Panc1 (cell line): Measurements from ENCODE around the gene VWF. TPM values are rescaled to one million over a fixed set of nuclear protein-coding genes. Genes with fewer than 3 reads are reported as not detected.

ENCODE experiments used
- ATAC-seq: fragments of 200-7000 bp; cut with Tn5 transposase; 2 replicates; pipeline ENCODE4 v1.9.1; 2020; ENCODE audit warnings: mild to moderate bottlenecking, moderate library complexity
- BruUV-seq: library from RNA; stranded (reverse); fragments of 400-500 nt; replicated peaks from 2 replicates; lab custom pipeline; 2021; lab: Mats Ljungman, UMichigan
- CTCF ChIA-PET: fragments of 300-600 bp; sonication (Branson Sonifier 250); formaldehyde crosslinking; loops from one replicate; lab custom pipeline; 2022; ENCODE audit warnings: antibody characterized with exemption; lab: Charles Lee
- POLR2A ChIA-PET: fragments of 300-600 bp; sonication (Branson Sonifier 250); formaldehyde crosslinking; loops from one replicate; lab custom pipeline; 2022; ENCODE audit warnings: antibody characterized with exemption; lab: Charles Lee
- DNase-seq: peaks from one replicate; pipeline ENCODE4 v3.0.0-alpha.2; 2010; ENCODE audit warnings: low read depth, low spot score
- H3K27ac ChIP-seq: 2 replicates; pipeline ENCODE4 v1.5.1; 2011; ENCODE audit warnings: mild to moderate bottlenecking, low read length, inconsistent platforms
- H3K27me3 ChIP-seq: fragments of 200-500 bp; sonication (Bioruptor generic); 2 replicates; pipeline ENCODE4 v1.6.0; 2014; ENCODE audit warnings: low read length, inconsistent platforms; ENCODE audit not compliant: control insufficient read depth, insufficient read depth
- H3K36me3 ChIP-seq: fragments of 200-500 bp; sonication (Bioruptor generic); 2 replicates; pipeline ENCODE4 v1.5.1; 2014; ENCODE audit warnings: inconsistent platforms, mild to moderate bottlenecking, low read length, moderate library complexity; ENCODE audit not compliant: control insufficient read depth, insufficient read depth
- H3K4me1 ChIP-seq: 2 replicates; pipeline ENCODE4 v1.5.1; 2011; ENCODE audit warnings: inconsistent platforms, mild to moderate bottlenecking, low read length, moderate library complexity; ENCODE audit not compliant: control insufficient read depth, insufficient read depth
- H3K4me3 ChIP-seq, 2 experiments: 2 replicates each; pipeline ENCODE4 v1.5.1; 2011 to 2012; ENCODE audit warnings: low read depth in 2 of 2, low read length in 2 of 2, mild to moderate bottlenecking in 2 of 2, inconsistent platforms in 1 of 2, moderate library complexity in 1 of 2
- H3K9me3 ChIP-seq: fragments of 200-500 bp; sonication (Bioruptor generic); 2 replicates; pipeline ENCODE4 v1.5.1; 2014; ENCODE audit warnings: low read depth, mild to moderate bottlenecking, inconsistent platforms, low read length, moderate library complexity; ENCODE audit not compliant: control insufficient read depth, insufficient read depth
- CTCF ChIP-seq: fragments of 450-650 bp; IDR thresholded peaks from 2 replicates; pipeline ENCODE4 v1.5.1; 2017; ENCODE audit warnings: mild to moderate bottlenecking
- POLR2AphosphoS5 ChIP-seq: IDR thresholded peaks from 2 replicates; pipeline ENCODE4 v1.6.1; 2012; ENCODE audit warnings: mild to moderate bottlenecking, low read depth, low read length, moderate library complexity
- SIN3A ChIP-seq: IDR thresholded peaks from 2 replicates; pipeline ENCODE4 v1.6.1; 2012; ENCODE audit warnings: low read depth, mild to moderate bottlenecking, low read length, moderate library complexity, borderline replicate concordance; ENCODE audit not compliant: insufficient read depth
- TCF7L2 ChIP-seq: IDR thresholded peaks from 2 replicates; pipeline ENCODE4 v1.6.1; 2011; ENCODE audit warnings: mild to moderate bottlenecking, low read depth, low read length, inconsistent platforms
- in situ Hi-C: cut with HindIII; loops from 2 replicates; pipeline ENCODE4 v1.10.0; 2016; ENCODE audit warnings: low sequenced_read_pairs, low pct_unique_long_range_greater_than_20kb
- intact Hi-C: fragments of 100-400 bp; cut with micrococcal nuclease; formaldehyde crosslinking; loops from one replicate; pipeline ENCODE4 v1.10.0; 2022; ENCODE audit not compliant: unreplicated experiment
- total RNA-seq: library from RNA; stranded (reverse); gene quantifications from one replicate; pipeline ENCODE4 v1.2.1, GENCODE V29; 2021; ENCODE audit not compliant: unreplicated experiment
- TF ChIP-seq, protein P1 (sequence below), 2 experiments: IDR thresholded peaks; 2 replicates each; pipeline ENCODE4 v1.6.1; 2011 to 2012; ENCODE audit warnings: low read depth in 2 of 2, control low read depth in 1 of 2, low read length in 1 of 2, mild to moderate bottlenecking in 1 of 2, moderate library complexity in 1 of 2; ENCODE audit not compliant: insufficient read depth in 1 of 2

VWF gene
- total RNA-seq, 1 experiment from 2014 or later: 0.31 TPM

DNA sequence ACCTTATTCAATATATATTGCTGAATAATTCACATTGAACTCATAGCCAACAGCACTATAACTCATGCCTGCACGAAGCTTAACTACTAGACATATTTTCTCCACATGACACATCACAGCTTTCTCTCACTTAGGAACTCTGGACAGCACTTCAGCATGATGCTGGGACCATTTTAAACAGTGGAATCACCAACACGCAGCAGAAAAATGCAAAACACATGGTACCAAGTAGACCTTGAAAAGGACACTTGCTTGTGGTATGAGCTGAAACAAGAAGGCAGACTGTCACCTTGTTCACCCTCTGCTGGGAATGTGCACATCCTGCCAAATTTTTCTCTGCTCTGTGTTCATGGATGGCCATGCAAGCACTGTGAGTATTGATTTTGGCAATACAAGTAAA, 40.9 kb upstream of the VWF start:
- no peak for DNase-seq
- BruUV-seq: no TSS peak
- Histone ChIP-seq H3K4me3 (no peak overlapping the region), H3K9me3 (no peaks in the 10 kb centered on the region), H3K36me3 (no peaks in the 10 kb centered on the region), H3K4me1 (peaks cover 6% of the 10 kb centered on the region), H3K27ac (no peak overlapping the region), H3K27me3 (no peaks in the 10 kb centered on the region)
- ATAC-seq: no peak
- ChIA-PET POLR2A (interaction anchor here (0.7 kb wide), 1 partner anchor 11 kb away, joined by 14 read pairs; no protein-coding TSS in a partner anchor), CTCF (no interaction called here)
- in situ Hi-C loops (no loop called here), intact Hi-C loops (no loop called here)
- TF ChIP-seq TCF7L2 (no peak), POLR2AphosphoS5 (no peak), CTCF (no peak), SIN3A (no peak)
- TF ChIP-seq, protein P1, sequence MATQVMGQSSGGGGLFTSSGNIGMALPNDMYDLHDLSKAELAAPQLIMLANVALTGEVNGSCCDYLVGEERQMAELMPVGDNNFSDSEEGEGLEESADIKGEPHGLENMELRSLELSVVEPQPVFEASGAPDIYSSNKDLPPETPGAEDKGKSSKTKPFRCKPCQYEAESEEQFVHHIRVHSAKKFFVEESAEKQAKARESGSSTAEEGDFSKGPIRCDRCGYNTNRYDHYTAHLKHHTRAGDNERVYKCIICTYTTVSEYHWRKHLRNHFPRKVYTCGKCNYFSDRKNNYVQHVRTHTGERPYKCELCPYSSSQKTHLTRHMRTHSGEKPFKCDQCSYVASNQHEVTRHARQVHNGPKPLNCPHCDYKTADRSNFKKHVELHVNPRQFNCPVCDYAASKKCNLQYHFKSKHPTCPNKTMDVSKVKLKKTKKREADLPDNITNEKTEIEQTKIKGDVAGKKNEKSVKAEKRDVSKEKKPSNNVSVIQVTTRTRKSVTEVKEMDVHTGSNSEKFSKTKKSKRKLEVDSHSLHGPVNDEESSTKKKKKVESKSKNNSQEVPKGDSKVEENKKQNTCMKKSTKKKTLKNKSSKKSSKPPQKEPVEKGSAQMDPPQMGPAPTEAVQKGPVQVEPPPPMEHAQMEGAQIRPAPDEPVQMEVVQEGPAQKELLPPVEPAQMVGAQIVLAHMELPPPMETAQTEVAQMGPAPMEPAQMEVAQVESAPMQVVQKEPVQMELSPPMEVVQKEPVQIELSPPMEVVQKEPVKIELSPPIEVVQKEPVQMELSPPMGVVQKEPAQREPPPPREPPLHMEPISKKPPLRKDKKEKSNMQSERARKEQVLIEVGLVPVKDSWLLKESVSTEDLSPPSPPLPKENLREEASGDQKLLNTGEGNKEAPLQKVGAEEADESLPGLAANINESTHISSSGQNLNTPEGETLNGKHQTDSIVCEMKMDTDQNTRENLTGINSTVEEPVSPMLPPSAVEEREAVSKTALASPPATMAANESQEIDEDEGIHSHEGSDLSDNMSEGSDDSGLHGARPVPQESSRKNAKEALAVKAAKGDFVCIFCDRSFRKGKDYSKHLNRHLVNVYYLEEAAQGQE (IDR thresholded peaks at IDR 0.05; ENCODE audit: insufficient read depth in 1 of 2, low read depth in 2 of 2, low read length in 1 of 2): no peak

GRCh38 chr12:6163416-6164060, 39.1 kb upstream of the VWF start:
- ChIA-PET CTCF (no interaction called here), POLR2A (interaction anchor here (0.5 kb wide), 1 partner anchor 1505 kb away, joined by 3 read pairs; no protein-coding TSS in a partner anchor)
- H3K27me3 ChIP-seq: no peaks in the 10 kb centered on the region
- DNase-seq (no peak), ATAC-seq (no peak)
- TF ChIP-seq CTCF (no peak), POLR2AphosphoS5 (no peak), SIN3A (no peak), TCF7L2 (no peak)
- TF ChIP-seq, protein P1 (IDR thresholded peaks at IDR 0.05; ENCODE audit: insufficient read depth in 1 of 2, low read depth in 2 of 2, low read length in 1 of 2): no peak
- H3K4me3 ChIP-seq: no peak overlapping the region
- H3K4me1 ChIP-seq: peaks cover 6% of the 10 kb centered on the region
- in situ Hi-C loops: no loop called here
- H3K27ac ChIP-seq: no peak overlapping the region
- H3K36me3 ChIP-seq: no peaks in the 10 kb centered on the region
- intact Hi-C loops: no loop called here
- BruUV-seq: no TSS peak
- no peaks in the 10 kb centered on the region for H3K9me3 ChIP-seq
